C4-2B (cell line): ENCODE measurements around the gene CYP46A1.

Source experiments
- H3K27ac ChIP-seq: fragments of 450-650 bp; 2 replicates; pipeline ENCODE4 v1.5.1; 2017
- ZFX ChIP-seq: fragments of 450-650 bp; IDR thresholded peaks from 2 replicates; pipeline ENCODE4 v1.6.1; 2017
- TF ChIP-seq, protein P1 (sequence below): fragments of 450-650 bp; conservative IDR thresholded peaks from 2 replicates; pipeline ENCODE4 v1.5.1; 2017; ENCODE audit warnings: mild to moderate bottlenecking

The CYP46A1 gene

DNA sequence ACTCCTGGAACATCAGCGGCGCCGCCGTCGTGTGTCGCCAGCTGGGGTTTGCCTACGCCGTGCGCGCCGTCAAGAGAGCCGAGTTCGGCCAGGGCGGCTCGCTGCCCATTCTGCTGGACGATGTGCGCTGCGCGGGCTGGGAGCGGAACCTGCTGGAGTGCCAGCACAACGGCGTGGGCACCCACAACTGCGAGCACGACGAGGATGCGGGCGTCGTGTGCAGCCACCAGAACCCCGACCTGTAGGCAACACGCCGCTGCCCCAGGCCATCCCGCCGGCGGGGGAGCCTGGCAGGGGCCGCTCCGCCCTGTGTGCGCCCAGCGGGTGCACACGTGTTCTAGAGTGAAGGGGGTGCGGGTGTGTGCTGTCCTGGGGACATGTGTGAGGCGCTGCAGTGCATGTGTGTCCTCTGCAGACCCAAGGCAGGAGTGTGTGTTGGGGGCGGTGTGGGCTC, 8.7 kb upstream of the CYP46A1 start:
- no peak overlapping the region for H3K27ac ChIP-seq
- TF ChIP-seq, protein P1, sequence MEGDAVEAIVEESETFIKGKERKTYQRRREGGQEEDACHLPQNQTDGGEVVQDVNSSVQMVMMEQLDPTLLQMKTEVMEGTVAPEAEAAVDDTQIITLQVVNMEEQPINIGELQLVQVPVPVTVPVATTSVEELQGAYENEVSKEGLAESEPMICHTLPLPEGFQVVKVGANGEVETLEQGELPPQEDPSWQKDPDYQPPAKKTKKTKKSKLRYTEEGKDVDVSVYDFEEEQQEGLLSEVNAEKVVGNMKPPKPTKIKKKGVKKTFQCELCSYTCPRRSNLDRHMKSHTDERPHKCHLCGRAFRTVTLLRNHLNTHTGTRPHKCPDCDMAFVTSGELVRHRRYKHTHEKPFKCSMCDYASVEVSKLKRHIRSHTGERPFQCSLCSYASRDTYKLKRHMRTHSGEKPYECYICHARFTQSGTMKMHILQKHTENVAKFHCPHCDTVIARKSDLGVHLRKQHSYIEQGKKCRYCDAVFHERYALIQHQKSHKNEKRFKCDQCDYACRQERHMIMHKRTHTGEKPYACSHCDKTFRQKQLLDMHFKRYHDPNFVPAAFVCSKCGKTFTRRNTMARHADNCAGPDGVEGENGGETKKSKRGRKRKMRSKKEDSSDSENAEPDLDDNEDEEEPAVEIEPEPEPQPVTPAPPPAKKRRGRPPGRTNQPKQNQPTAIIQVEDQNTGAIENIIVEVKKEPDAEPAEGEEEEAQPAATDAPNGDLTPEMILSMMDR: no peak
- no peak for TF ChIP-seq ZFX

DNA sequence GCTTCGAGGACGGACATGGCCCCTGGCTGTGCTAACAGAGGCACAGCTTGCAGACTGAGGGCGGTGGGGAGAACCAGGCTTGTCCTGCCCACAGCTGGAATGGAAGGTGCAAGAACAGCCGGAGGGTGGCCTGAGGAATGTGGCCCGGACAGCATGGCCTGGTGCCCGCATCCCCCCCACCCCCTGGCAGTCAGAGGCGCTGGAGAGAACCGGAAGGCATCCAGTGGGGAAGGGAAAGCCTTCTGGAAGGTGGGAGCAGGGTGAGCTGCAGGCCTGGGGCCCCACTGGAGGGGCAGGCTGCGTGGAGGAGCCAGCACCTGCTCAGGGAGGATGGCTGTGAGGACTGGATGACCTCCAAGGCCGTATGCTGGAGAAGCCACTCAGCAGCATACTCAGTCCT, 8.1 kb upstream of the CYP46A1 start:
- no peak overlapping the region for H3K27ac ChIP-seq
- no peak for TF ChIP-seq ZFX
- TF ChIP-seq, protein P1: no peak

GRCh38 chr14:99676657-99677056, 7.4 kb upstream of the CYP46A1 start:
- no peak overlapping the region for H3K27ac ChIP-seq
- TF ChIP-seq, protein P1: no peak
- TF ChIP-seq ZFX: no peak

GRCh38 chr14:99677231-99678140, 6.6 kb upstream of the CYP46A1 start:
- H3K27ac ChIP-seq: no peak overlapping the region
- TF ChIP-seq ZFX: no peak
- TF ChIP-seq, protein P1: no peak

DNA sequence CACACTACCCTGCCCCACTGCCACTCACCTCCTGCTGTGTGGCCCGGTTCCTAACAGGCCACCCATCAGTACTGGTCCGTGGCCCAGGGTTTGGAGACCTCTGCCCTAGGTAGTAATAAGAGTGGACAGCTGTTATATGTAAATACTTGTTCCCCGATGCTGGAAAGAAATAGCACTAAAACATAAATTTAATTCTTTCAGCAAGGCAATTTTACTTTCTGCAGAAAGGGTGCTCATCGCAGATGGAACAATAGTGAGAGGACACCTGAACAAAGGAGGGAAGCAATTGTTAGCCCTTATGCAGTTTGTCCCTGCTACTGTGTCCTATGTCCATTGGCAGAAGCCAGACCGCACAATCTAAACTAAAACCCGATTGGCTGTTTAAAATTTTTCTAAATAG, 5.9 kb upstream of the CYP46A1 start:
- H3K27ac ChIP-seq: no peak overlapping the region
- TF ChIP-seq, protein P1: no peak
- no peak for TF ChIP-seq ZFX

- no peak for TF ChIP-seq ZFX
- TF ChIP-seq, protein P1: no peak
- no peak overlapping the region for H3K27ac ChIP-seq
These were observed 5.0 kb upstream of the CYP46A1 start for GRCh38 chr14:99679111-99679510.

DNA sequence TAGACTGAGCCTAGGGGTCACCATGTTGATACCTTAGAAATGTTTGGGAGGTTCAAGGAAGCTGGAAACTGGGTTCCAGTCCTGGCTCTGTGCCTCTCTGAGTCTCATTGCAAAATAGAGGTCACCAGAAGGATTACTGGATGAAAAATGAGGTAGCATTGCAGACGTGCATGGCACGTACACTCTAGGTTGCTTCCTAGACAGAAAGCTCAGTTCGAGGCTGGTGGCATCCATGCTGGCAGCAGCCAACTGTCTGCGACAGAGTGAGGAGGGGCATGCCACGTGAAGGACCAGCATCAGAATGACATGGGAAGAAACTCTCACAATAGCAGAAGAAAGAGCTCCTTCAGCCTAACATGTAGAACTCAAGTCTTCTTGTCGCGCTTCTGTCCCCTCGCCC, 4.6 kb upstream of the CYP46A1 start:
- H3K27ac ChIP-seq: no peak overlapping the region
- TF ChIP-seq, protein P1: no peak
- TF ChIP-seq ZFX: no peak
